GM18519 (cell line): Measurements from ENCODE around the gene CCL19.

ENCODE experiments used
- ATAC-seq: cut with Tn5 transposase; IDR thresholded peaks from one replicate; pipeline ENCODE4 v1.9.1; 2021; ENCODE audit warnings: mild to moderate bottlenecking, moderate library complexity; ENCODE audit not compliant: unreplicated experiment, low FRiP score

CCL19 gene

DNA sequence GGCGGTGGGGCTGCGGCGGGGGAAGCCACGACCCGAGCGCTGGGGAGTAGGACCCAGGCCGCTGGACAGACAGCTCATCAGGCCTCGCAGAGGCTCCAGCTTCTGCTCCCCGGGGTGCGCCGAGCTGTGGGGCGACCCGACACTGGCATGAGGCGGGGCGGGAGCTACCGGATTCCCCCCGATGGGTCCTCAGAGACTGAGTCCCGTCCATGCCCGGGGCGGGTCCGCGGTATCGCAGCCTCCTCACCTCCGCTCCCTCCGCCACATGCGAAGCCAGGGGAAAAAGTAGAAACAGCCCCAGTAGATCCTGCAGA lies 26.1 kb downstream of the CCL19 start:
- ATAC-seq = no peak

DNA sequence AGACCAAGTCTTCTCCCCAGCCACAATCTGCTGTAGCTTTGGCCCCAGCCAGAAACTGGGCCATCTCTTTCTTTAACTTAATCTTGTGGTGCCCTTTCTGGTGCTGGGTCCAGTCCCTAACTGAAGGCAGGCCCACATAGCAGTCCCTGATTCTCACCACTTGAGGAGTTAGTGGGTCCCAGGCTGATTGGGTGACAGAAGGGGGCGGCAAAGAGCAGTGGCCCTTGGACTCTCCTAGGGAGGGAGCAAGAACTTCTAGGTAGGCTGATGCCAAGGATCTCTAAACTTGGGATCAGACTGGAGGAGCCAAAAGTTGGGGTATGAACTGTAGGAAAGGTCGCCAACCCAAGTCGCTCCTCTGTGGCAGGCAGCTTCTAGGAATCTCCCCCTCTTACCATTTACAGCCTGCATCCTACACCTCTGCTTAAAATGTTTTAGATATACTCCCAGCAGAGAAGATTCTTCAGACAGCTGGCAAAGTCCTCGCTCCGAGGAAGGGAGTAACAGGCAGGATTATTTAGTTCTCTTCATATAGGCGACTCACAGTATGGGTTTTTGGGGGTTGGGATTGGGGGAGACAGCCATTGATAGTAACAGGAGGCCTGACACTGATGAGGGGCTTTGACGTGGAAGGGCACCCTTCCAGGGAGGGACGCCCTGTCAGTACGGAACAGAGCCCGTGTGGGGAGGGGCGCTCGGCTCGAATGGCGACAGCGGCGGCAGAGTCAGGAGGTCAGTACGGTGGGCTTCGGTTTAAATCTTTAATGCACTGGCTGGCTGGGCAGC lies 26.6 kb downstream of the CCL19 start:
- ATAC-seq = no peak

DNA sequence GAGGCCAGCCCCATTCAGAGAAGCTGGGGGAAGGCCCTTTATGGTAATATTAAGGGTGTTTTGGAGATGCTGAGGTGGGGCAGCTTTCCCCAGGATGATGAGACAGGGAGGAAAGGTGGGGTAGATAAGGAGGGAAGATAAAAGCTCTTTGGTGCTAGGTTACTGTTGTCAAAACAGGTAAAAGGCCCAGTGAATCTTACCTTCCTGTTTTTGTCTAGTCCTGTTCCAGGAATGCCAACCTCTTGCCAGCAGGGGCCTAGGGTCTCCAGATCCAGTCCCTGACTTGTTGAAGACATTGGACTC lies 27.8 kb downstream of the CCL19 start:
- ATAC-seq = no peak

DNA sequence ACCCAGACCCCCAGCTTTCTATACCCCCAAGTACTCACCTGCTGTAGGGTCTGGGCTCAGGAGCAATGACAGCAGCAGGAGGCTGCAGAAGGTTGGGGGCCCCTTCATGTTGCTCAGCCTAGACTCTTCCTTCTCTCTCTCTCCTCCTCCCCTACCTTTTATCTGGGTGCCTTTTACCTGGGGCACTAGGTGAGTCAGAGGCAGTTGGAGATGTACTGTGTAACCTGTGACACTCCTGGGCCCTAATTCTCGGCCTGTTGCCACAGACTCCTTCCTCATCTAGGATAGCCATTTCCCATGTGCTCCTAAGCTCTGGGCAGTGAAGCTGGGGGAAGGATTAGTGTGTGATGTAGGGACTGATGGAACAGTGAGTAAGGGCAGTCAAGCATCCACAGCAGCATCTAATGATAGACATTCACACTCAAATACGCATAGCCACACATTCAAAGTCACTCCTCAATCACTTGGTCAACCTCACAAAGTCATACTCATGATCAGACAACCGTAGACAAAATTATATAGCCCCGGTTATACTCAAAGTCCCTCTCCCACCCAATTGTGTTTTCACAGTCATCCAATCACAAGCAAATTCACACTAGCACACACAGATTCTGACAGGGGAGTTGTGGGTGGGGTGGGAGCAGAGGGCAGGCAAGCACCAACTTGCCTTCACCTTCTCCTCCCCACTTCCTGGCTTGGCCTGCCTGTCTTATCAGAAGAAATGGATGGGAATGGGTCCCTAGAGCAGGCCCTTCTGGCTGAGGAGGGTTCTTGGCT lies 28.4 kb downstream of the CCL19 start, which contains the start of gene CCL27:
CCL27 (minus strand) TSS at position 132 of the 777 bp plus-strand sequence; CDS start at position 108, 24 bp downstream.
- no peak for ATAC-seq

DNA sequence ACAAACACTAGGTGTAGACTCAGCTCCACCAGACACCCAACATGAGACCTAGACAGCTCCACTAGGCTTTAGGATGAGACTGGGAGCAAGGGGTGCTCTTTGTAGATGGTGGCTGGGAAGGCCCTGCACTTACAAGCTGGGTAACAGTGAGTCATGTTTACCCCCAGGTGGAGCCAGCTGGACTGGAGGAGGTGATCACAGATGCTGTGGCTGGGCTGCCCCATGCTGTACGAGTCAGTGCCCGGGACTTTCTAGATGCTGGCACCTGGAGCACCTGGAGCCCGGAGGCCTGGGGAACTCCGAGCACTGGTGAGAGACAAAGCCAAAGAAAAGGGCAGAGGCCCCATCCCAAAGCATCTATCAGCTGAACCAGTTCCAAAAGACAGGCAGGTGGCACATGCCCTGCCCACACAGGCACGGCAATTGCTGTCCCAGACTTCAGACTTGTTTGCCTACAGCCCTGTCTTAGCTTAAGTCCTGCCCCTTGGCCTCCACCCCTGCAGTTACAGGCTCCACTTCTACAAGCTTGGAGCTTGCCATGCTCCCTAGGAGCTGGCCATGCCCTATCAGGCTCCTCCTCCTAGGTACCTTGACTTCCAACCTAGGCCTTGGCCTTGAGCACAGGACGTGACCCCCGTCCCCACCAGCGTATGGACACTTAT lies 31.4 kb downstream of the CCL19 start:
- ATAC-seq = no peak

DNA sequence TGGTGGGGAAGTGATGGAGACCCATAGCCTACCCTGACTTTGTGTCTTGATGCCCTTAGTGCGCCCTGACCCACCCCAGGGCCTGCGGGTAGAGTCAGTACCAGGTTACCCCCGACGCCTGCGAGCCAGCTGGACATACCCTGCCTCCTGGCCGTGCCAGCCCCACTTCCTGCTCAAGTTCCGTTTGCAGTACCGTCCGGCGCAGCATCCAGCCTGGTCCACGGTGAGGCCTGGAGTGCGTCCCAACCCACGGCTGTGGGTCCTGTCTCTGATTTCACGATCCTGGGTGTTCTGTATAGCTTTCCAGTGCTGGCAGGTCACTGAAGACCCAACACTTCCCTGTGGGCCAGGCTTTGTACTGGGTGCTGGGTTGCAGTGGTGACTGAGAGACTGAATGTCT lies 32.6 kb downstream of the CCL19 start:
- no peak for ATAC-seq

DNA sequence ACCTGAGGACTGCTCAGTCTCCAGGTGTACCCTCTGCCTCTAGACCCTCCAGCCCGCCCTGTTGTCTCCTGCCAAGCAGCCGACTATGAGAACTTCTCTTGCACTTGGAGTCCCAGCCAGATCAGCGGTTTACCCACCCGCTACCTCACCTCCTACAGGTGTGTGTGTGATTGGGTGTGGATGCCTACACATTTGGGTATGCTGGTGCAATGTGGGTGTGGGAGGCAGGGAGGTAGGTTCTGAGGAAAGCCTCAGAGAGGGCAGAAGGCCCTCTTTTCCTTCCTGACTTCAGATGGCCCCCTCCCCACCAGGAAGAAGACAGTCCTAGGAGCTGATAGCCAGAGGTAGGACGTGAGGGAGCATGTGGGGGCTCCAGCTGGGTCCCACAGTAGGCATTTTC lies 34.1 kb downstream of the CCL19 start:
- ATAC-seq = no peak

DNA sequence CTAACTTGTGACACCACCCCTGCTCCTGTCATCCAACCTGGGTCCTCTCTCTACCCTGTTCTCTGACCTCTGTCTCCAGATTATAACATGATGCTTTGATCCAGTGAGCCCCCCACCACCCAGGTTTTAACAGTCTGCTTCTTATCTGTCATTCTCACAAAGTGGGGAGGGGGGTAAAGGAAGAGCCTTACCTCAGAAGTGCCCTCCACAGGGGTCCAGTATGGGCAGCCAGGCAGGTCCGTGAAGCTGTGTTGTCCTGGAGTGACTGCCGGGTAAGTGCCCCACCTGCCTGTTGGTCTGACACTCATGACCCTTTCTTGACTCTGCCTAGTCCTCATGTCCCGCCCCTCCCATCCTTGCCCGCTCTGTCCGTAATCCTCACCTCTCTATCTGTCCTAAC lies 35.7 kb downstream of the CCL19 start:
- no peak for ATAC-seq

DNA sequence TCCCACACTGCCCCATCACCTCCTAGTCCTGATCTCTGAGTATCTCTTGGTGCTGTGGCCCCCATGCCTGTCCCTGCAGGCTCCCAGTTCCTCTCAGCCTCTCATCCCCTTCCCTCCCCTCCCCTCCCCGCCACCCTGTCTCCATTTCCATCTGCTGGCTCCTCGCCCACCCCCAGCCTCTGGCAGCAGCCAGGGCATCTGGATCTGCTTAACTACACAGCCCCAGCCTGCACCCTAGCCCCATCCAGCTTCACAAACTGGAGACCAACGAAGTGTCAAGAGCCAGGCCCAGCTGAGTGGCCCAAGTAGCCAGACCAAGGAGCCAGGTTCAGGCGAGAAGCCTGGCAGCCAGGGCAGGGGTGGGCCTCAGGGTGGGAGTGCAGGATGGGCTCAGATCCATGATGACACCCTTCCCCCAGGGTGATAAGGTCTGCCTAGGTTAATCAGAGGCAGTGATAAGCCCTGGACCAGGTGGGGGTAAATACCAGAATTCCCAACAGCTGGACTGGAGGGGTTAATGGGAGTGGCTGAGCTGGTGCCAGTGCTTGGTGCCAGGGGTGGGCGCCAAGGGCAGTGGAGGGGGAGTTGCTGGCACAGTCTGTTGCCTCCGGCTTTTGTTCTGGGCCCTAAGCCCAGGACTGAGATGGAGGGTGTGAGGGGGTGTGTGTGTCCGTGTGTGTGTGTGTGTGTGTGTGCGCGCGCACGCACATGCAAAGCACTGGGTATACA lies 36.6 kb downstream of the CCL19 start:
- no peak for ATAC-seq

DNA sequence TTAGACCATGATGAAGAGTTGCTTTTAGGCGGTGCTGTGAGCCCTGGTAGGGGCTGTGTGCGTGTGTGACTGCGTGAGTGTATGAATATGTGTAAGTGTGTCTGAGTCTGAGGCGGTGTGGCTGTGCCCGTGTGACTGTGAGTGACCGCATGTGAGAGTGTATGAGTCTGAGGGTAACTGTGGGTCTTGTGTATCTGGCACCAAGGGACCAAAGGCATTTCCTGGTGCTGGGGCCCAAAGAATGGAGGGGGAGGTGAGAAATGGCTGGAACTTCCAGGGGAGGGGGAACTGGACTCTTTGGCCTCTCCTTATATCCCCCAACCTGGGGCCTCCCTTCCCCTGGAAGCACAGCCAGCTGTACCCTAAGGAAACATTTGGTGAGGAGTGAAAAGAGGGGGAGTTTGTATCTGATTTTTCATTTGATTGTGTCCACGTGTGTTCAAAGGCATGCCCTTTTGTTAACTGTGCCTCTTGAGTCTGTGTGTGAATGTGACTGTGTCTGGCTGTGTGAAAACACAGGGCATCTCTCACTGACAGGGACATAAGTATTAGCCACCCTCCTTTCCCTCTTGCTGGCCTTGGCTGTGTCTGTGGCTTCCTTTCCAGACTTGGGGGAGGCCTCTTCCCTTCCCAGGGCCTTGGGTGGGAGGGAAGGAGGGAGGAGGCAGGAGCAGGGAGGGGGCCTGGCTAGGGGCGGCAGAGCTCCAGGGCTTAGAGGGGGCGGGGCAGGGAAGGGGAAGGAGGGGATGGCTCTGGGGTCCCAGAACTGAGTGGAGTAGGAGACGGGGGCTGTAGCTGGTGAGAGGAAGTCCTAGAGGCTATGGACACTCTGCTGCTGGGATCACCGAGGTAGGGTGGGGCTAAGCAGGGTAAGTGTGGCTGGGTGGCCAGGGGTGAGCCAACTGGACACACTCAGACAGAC lies 37.7 kb downstream of the CCL19 start:
- no peak for ATAC-seq

DNA sequence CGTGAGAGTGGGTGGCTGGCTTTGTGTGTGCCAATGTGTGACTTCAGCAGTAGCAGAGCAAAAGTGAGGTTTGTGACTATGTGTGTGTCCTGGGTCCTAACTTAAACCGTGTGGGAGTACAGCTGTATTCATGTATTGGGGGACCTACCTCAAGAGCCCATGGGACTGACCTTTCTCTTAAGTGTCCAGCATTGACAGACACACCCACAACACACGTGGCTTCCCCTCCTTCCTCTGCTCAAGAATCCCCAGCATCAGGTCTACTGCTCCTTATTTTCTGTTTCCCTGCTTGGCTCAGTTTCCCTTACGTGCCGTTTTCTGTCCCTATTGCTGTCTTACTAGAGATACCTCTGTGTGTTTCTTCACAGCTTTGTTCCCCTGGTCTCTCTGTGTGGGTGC lies 38.5 kb downstream of the CCL19 start:
- ATAC-seq = no peak

DNA sequence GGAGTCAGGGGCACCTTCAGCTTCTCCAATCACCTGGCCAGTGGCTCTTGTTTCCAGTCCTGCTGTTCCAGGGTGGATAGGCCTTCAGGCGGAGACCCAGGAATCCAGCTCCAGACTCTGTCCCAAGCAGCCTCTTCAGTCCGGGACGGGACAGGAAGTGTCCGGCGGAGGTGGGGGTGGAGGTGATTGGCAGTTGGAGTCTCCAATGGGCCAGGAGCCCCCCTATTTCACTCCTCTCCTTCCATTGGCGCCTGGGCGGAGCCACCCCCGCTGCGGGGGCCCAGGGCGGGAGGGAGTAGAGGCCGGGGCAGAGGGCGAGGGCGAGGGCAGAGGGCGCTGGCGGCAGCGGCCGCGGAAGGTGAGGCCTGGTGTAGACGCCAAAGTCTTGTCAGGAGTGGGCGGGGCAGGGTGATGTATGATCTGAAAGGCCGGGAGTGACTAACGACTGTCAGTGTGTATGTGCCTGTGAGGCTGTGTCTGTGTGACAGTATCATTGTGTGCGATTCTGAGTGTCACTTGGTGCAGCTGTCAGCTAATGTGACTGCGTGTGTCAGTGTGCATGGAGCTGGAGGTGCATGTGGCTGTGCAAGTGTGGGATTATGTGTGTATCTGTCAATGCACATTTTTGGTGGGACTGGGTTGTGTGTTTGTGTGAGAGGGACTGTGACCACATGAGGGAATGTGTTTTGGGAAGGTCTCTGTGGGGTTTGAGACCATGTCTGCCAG lies 39.0 kb downstream of the CCL19 start, which contains the start of gene IL11RA:
IL11RA (plus strand) TSS at position 310 of the 726 bp plus-strand sequence. CDS start 3,033 bp downstream, outside the sequence.
- ATAC-seq = no peak

DNA sequence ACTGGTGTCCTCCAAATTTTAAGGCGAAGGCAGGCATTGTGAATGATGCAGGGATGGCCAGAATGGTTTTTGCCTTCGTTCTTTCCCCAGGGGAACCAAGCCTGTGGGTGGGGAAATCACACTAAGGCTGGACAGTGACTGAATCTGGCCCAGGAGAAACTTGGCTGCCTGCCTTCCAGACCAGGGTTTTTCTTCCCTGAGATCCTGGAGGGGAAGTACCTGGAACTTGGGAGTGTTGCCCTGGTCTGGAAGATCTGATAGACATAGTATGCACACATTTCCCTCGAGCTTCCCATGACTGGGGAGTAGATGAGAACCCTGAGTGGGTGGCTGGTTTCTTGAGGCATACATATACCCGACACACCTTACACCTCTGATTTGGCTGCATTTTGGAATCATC lies 39.8 kb downstream of the CCL19 start:
- ATAC-seq = no peak

DNA sequence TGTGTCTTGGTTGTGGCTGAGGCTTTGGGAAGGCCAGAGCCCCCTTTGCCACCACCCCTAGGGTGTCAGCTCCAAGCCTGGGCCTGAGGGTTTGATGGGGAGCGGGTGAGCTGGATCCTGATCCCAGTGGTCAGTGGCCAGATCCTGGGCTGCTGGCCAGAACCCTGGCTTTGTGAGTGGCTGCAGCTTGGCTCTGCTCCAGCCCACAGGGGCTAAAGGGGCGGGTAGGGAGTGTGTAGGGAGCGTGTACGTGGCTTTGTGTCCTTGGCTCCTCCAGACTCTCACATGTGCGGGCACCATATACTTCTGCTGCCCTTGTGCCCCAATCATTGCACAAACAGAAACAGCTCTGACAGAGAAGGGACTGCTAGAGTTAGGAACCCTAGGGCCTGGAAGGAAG lies 40.3 kb downstream of the CCL19 start:
- no peak for ATAC-seq

DNA sequence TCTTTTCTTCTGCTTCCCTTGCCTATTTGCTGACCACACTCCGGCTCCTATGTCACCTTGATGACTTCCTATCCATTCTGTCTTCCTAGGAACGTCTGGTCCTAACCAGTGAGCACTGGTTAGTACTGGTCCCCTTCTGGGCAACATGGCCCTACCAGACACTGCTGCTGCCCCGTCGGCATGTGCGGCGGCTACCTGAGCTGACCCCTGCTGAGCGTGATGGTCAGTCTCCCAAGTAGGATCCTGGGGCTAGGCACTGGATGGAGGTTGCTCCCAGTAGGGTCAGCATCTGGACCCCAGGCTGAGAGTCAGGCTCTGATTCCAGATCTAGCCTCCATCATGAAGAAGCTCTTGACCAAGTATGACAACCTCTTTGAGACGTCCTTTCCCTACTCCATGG lies 42.4 kb downstream of the CCL19 start:
- no peak for ATAC-seq

DNA sequence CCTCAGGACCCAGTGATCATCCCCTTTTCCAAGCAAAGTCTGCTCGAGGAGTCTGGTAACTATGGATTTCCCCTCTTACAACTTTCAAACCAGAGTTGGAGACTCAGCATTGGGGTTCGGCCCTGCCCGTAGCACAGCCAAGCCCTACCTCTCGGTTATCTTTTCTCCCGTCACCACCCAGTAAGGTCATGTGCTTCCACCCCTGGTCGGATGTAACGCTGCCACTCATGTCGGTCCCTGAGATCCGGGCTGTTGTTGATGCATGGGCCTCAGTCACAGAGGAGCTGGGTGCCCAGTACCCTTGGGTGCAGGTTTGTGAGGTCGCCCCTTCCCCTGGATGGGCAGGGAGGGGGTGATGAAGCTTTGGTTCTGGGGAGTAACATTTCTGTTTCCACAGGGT lies 43.4 kb downstream of the CCL19 start:
- no peak for ATAC-seq

DNA sequence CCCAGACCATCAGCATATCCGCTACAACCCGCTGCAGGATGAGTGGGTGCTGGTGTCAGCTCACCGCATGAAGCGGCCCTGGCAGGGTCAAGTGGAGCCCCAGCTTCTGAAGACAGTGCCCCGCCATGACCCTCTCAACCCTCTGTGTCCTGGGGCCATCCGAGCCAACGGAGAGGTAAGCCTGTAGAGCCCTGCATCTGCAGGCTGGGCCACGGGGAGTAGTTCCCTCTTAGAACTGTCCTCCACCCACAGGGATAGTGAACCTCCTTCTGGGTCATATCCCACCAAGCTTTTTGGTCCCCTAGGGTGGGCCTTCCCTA lies 44.0 kb downstream of the CCL19 start:
- ATAC-seq = no peak

DNA sequence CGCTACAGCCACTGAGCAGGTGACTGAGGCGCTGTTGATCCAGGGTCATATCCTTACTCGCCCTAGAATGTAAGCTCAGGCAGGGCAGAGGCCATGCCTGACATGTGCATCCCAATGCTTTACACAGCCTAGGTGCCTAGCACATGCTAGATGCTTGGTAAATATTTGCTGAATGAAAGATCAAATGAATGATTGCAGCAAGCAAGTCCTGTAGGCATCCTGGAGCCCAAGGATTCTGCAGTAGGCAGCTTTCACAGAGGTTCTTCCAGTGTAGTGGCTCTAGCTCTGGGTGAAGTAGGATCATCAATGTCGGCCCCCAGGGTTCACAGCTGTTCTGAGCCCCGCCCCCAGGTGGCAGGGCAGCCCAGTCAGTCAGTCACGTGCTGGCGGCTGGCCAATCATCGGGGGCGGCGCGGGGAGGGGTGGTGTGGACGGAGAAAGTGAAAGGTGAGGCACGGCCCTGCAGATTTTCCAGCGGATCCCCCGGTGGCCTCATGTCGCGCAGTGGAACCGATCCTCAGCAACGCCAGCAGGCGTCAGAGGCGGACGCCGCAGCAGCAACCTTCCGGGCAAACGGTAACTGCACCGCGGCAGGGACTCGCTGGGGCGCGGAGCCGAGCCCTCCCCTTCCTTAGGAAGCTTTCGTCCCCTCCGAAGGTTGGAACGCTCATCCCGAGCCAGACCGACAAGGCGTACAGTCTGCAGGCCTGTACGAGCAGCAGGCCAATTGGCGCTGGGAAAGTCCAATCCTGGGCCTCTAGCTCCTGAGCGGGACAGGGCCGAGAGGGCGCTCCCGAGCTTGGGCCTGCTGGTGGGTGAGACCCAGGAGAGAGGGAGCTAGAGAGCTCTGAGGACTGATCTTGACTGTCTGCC lies 44.6 kb downstream of the CCL19 start, which contains the start of gene GALT:
GALT (plus strand) TSS at position 465 of the 873 bp plus-strand sequence; CDS start at position 495, 30 bp downstream.
- ATAC-seq = peak; percentile 58
